Measurements from ENCODE around the gene SCO2. TPM values are rescaled to one million over a fixed set of nuclear protein-coding genes. Genes with fewer than 3 reads are reported as not detected.
A peak's percentile ranks its signal among the peaks of the same experiment; 100 is the strongest.

SCO2 gene
- total and polyA plus RNA-seq, 10 of the 15 experiments (the other 5 are each of a cell fraction or from before 2014, with no cell fraction given) = 0.18 to 16.0 (median 2.4) TPM; not detected in 1

DNA sequence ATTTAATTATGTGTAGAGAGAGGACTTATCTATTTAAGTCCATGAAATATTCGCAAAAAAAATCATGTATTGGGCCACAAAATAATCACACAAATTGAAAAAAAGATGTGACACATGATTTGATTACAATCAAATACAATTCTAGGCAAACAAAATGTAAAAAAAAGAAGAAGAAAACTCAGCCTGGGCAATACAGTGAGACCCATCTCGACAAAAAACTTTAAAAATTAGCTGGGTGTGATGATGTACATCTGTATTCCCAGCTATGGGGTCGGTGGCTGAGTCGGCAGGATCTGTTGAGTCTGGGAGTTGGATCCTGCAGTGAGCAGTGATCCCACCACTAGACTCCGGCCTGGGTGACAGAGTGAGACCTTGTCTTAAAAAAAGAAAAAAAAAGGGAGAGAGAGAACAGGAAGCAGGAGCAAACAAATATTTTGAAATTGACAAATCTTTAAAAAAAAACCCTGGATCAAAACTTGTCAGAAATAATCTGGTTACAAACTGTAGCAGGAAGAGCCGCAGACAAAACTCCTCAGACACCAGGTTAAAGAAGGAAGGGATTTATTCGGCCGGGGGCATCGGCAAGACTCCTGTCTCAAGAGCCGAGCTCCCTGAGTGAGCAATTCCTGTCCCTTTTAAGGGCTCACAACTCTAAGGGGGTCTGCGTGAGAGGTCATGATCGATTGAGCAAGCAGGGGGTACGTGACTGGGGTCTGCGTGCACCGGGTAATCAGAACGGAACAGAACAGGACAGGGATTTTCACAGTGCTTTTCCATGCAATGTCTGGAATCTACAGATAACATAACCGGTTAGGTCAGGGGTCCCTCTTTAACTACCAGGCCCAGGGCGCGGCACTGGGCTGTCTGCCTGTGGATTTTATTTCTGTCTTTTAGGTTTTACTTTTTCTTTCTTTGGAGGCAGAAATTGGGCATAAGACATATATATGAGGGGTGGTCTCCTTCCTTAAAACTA, 7.7 kb upstream of the SCO2 start:
- Histone ChIP-seq H2AFZ (ENCODE audit: control insufficient read depth, low read depth, low read length) (no peak overlapping the region), H3K4me2 (ENCODE audit: control insufficient read depth, insufficient read depth) (peak overlapping the region; percentile 71), H3K27me3 (replicated peaks in 1 of 2; ENCODE audit: control insufficient read depth in 2 of 2, insufficient read depth in 2 of 2, low read length in 1 of 2) (no peaks in the 10 kb centered on the region), H3K9ac (ENCODE audit: control insufficient read depth, insufficient read depth, low read length) (peak overlapping the region; percentile 100), H4K20me1 (ENCODE audit: control insufficient read depth, insufficient read depth) (no peaks in the 10 kb centered on the region), H3K4me3 (peak overlapping the region; percentile 78), H3K9me3 (replicated peaks; ENCODE audit: control insufficient read depth, insufficient read depth, low read length) (no peaks in the 10 kb centered on the region), H3K27ac (ENCODE audit: control insufficient read depth, insufficient read depth) (peak overlapping the region; percentile 100), H3K36me3 (ENCODE audit: control insufficient read depth in 2 of 2, insufficient read depth in 2 of 2, low read length in 1 of 2) (no peaks in the 10 kb centered on the region; a peak in 2 of 4 replicates), H3K79me2 (ENCODE audit: control insufficient read depth, insufficient read depth, low read length) (peaks cover 48% of the 10 kb centered on the region), H3K4me1 (ENCODE audit: control insufficient read depth, insufficient read depth, low read length) (peaks cover 50% of the 10 kb centered on the region)
- POLR2A ChIA-PET = interaction anchor here (1.1 to 10.0 kb wide), 9 partner anchors 6 to 227 kb away, joined by 3 to 232 read pairs (median 8); partner anchors contain the start of genes CHKB, KLHDC7B, LMF2 and NCAPH2
- 94% methylated on average over 19 of the region's 19 CpGs for WGBS (ENCODE audit: insufficient coverage, insufficient replicate concordance, low lambda C conversion rate, missing lambda C conversion rate)
- BruUV-seq (replicated peaks) = no TSS peak
- ATAC-seq = no peak
- no peak for TF ChIP-seq TARDBP (IDR thresholded peaks at IDR 0.05; ENCODE audit: borderline replicate concordance)
- TF ChIP-seq, protein P1, sequence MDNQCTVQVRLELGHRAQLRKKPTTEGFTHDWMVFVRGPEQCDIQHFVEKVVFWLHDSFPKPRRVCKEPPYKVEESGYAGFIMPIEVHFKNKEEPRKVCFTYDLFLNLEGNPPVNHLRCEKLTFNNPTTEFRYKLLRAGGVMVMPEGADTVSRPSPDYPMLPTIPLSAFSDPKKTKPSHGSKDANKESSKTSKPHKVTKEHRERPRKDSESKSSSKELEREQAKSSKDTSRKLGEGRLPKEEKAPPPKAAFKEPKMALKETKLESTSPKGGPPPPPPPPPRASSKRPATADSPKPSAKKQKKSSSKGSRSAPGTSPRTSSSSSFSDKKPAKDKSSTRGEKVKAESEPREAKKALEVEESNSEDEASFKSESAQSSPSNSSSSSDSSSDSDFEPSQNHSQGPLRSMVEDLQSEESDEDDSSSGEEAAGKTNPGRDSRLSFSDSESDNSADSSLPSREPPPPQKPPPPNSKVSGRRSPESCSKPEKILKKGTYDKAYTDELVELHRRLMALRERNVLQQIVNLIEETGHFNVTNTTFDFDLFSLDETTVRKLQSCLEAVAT (IDR thresholded peaks at IDR 0.05) = peak; percentile 89
- no peak for DNase-seq (ENCODE audit: low read depth, low spot score)
- intact Hi-C loops (cut with micrococcal nuclease; ENCODE audit: unreplicated experiment) = no loop called here
- in situ Hi-C loops (cut with MboI) = loop anchor here (10.0 kb wide), 1 partner anchor 568 kb away; the partner anchor contains the start of gene PIM3
- SMC1A ChIA-PET (ENCODE audit: uncharacterized antibody, unreplicated experiment) = interaction anchor here (1.1 to 3.3 kb wide), 3 partner anchors 8 to 88 kb away, joined by 4 to 18 read pairs (median 13); partner anchors contain the start of gene SCO2
- no peak for FAIRE-seq
- CTCF ChIA-PET = interaction anchor here (0.6 to 1.6 kb wide), 2 partner anchors 8 to 88 kb away, joined by 4 to 6 read pairs; partner anchors contain the start of gene SCO2
- RAD21 ChIA-PET (ENCODE audit: unreplicated experiment) = interaction anchor here (0.7 to 2.6 kb wide), 7 partner anchors 8 to 88 kb away, joined by 3 to 9 read pairs (median 4); partner anchors contain the start of gene KLHDC7B

All from GM12878 (cell line).